ENCODE results near the gene TMEM117.
"Not testable (repeated sequence)": the region's sequence is repeated elsewhere in the genome, so short reads cannot be mapped to it uniquely, and the experiment has no call there.

GRCh38 chr12:44026926-44027325 lies 191.0 kb downstream of the TMEM117 start:
- not testable (repeated sequence) for TF ChIP-seq CTCF, POLR2A (IDR thresholded peaks at IDR 0.05)
